ENCODE measurements around the gene TIMM50.
A peak's percentile ranks its signal among the peaks of the same experiment; 100 is the strongest.
"Not testable (repeated sequence)": the region's sequence is repeated elsewhere in the genome, so short reads cannot be mapped to it uniquely, and the experiment has no call there.

TIMM50 gene

DNA sequence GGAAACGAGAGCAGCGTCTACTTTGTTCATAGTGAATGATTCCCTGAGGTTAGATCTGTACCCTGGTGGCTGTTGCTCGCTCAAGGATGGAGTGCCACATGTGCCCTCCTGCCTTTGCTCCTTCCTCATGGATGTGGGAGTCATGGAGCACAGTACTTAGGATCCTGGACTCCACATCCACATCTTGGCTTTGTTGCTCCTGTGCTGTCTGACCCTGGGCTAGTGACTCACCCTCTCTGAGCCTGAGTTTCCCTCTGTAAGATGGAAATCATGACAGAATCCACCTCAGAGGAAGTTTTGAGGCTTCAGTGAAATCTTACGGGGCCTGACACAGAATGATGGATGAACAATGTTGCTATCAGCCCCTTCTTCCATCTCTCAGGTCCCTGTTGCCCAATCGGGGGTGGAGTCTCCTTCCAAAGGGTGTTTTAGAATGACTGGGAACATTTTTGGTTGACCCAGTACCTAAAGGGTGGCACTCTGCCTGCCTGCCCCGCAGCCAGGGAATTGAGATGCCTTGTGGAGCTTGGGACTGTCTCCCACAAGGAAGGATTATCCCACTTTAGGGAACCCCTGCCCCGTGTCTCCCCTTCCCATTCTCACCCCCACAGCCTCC lies 9.8 kb upstream of the TIMM50 start:
- TF ChIP-seq, protein P1, sequence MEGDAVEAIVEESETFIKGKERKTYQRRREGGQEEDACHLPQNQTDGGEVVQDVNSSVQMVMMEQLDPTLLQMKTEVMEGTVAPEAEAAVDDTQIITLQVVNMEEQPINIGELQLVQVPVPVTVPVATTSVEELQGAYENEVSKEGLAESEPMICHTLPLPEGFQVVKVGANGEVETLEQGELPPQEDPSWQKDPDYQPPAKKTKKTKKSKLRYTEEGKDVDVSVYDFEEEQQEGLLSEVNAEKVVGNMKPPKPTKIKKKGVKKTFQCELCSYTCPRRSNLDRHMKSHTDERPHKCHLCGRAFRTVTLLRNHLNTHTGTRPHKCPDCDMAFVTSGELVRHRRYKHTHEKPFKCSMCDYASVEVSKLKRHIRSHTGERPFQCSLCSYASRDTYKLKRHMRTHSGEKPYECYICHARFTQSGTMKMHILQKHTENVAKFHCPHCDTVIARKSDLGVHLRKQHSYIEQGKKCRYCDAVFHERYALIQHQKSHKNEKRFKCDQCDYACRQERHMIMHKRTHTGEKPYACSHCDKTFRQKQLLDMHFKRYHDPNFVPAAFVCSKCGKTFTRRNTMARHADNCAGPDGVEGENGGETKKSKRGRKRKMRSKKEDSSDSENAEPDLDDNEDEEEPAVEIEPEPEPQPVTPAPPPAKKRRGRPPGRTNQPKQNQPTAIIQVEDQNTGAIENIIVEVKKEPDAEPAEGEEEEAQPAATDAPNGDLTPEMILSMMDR (IDR thresholded peaks at IDR 0.05; ENCODE audit: control insufficient read depth, insufficient read depth, low read depth, low read length, missing control alignments), result no peak
- no peak for DNase-seq (ENCODE audit: low read depth)
- H3K4me3 ChIP-seq (ENCODE audit: control insufficient read depth, low read depth, low read length), result no peak overlapping the region

DNA sequence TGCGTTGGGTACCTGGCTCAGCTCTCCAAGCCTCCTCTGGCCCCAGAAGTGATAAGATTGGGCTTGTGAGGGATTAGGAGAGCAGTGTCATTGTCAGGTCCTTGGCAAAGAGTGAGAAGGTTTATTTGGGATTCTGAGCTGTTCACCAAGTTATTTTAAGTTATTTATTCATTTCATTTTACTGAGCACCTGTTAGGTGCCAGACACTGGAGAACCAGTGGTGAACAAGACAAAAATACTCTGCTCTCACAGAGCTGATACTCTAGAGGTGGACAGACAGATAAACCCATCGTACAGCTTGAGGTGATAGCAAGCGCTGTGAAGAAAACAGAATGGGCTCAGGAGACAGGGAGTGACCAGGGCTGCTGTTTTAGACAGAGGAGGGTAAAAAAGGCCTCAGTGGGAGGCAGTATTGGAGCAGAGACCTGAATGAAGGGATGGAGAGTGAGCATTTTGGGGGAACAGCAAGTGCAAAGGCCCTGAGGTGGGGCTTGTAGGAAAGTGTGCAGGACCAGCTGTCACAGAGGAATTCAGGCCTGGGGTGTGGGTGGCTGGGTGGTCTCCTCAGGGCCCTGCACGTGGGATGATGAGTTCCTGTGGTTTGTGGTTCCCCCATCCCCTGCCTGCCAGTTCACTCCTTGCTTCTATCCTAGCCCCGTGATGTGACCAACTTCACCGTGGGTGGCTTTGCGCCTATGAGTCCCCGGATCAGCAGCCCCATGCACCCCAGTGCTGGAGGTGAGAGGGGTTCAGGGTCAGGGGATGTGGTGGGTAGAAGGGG lies 8.7 kb upstream of the TIMM50 start:
- no peak for DNase-seq (ENCODE audit: low read depth)
- TF ChIP-seq, protein P1 (IDR thresholded peaks at IDR 0.05; ENCODE audit: control insufficient read depth, insufficient read depth, low read depth, low read length, missing control alignments), result no peak
- H3K4me3 ChIP-seq (ENCODE audit: control insufficient read depth, low read depth, low read length), result no peak overlapping the region

DNA sequence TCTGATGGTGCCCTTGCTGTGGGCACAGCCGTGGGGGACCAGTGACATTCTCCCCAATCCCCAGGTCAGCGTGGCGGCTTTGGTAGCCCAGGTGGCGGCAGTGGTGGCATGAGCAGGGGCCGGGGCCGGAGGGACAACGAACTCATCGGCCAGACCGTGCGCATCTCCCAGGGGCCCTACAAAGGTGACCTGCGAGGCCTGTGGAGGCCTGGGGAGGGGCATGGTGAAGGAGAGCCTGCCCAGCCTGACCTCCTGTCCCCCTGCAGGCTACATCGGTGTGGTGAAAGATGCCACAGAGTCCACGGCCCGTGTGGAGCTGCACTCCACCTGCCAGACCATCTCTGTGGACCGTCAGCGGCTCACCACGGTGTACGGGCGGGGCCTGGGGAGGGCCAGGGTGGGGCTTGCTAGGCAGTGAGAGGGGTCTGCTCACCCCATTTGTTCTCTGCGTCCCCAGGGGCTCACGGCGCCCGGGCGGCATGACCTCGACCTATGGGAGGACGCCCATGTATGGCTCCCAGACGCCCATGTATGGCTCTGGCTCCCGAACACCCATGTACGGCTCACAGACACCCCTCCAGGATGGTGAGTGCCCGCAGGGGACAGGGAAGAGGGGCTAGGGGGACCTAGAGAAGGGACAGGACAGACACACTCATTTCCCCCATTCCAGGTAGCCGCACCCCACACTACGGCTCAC lies 7.7 kb upstream of the TIMM50 start:
- no peak for DNase-seq (ENCODE audit: low read depth)
- TF ChIP-seq, protein P1 (IDR thresholded peaks at IDR 0.05; ENCODE audit: control insufficient read depth, insufficient read depth, low read depth, low read length, missing control alignments), result no peak
- no peak overlapping the region for H3K4me3 ChIP-seq (ENCODE audit: control insufficient read depth, low read depth, low read length)

- TF ChIP-seq, protein P1 (IDR thresholded peaks at IDR 0.05; ENCODE audit: control insufficient read depth, insufficient read depth, low read depth, low read length, missing control alignments), result no peak
Observed at GRCh38 chr19:39473443-39473960, 7.1 kb upstream of the TIMM50 start.

DNA sequence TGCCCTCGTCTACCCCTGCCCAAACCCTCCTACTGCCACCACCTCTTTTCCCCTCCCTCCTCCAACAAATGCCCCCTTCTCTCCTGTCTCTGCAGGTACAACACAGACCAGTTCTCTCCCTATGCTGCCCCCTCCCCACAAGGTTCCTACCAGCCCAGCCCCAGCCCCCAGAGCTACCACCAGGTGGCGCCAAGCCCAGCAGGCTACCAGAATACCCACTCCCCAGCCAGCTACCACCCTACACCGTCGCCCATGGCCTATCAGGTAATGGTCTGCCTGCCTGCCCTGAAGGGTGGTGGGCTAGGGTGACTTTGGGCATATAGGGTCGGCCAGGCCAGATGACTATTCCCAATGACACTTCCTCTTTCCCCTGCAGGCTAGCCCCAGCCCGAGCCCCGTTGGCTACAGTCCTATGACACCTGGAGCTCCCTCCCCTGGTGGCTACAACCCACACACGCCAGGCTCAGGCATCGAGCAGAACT lies 6.5 kb upstream of the TIMM50 start:
- no peak overlapping the region for H3K4me3 ChIP-seq (ENCODE audit: control insufficient read depth, low read depth, low read length)
- TF ChIP-seq, protein P1 (IDR thresholded peaks at IDR 0.05; ENCODE audit: control insufficient read depth, insufficient read depth, low read depth, low read length, missing control alignments), result peak; percentile 89
- no peak for DNase-seq (ENCODE audit: low read depth)

More at GRCh38 chr19:39473443-39473960, 7.1 kb upstream of the TIMM50 start:
- no peak overlapping the region for H3K4me3 ChIP-seq (ENCODE audit: control insufficient read depth, low read depth, low read length)
- DNase-seq (ENCODE audit: low read depth), result no peak

- DNase-seq (ENCODE audit: low read depth), result no peak
- H3K4me3 ChIP-seq (ENCODE audit: control insufficient read depth, low read depth, low read length), result no peak overlapping the region
- TF ChIP-seq, protein P1 (IDR thresholded peaks at IDR 0.05; ENCODE audit: control insufficient read depth, insufficient read depth, low read depth, low read length, missing control alignments), result no peak
Observed at GRCh38 chr19:39475748-39476147, 4.9 kb upstream of the TIMM50 start.

DNA sequence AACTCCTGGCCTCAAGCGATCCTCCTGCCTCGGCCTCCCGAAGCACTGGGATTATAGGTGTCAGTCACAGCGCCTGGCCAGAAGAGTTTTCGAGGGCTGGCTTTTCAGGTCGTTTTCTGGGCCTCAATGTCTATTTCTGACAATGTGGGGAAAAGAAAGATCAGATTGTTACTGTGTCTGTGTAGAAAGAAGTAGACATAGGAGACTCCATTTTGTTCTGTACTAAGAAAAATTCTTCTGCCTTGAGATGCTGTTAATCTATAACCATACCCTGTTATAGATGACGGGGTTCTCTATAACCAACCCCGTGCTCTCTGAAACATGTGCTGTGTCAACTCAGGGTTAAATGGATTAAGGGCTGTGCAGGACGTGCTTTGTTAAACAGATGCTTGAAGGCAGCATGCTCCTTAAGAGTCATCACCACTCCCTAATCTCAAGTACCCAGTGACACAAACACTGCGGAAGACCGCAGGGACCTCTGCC lies 1.3 kb upstream of the TIMM50 start:
- DNase-seq (ENCODE audit: low read depth); H3K4me3 ChIP-seq (ENCODE audit: control insufficient read depth, low read depth, low read length): not testable (repeated sequence)

Data from AG09309 (cell line).